HepG2 (cell line): ENCODE measurements around the gene ING5. TPM values are rescaled to one million over a fixed set of nuclear protein-coding genes. Genes with fewer than 3 reads are reported as not detected.
A peak's percentile ranks its signal among the peaks of the same experiment; 100 is the strongest.

Experiments
- CC2D1A ChIP-seq: sonication (generic); formaldehyde crosslinking; IDR thresholded peaks from 2 replicates; pipeline ENCODE4 v1.8.1; 2023; ENCODE audit warnings: mild to moderate bottlenecking, missing genetic modification reagents
- CREB1 ChIP-seq, 2 experiments: fragments of 450-650 bp in 1 of 2; IDR thresholded peaks; 2 replicates each; pipeline ENCODE4 v1.6.1; 2016 to 2017; ENCODE audit warnings: control low read depth in 1 of 2, mild to moderate bottlenecking in 1 of 2, missing compliant biosample characterization in 1 of 2, missing genetic modification characterization in 1 of 2
- IRF9 ChIP-seq: sonication (generic); formaldehyde crosslinking; IDR thresholded peaks from 2 replicates; pipeline ENCODE4 v1.8.0; 2022; ENCODE audit warnings: missing genetic modification reagents, mild to moderate bottlenecking, borderline replicate concordance
- KDM1A ChIP-seq: IDR thresholded peaks from 2 replicates; pipeline ENCODE4 v1.6.1; 2016; ENCODE audit warnings: missing compliant biosample characterization
- PATZ1 ChIP-seq: sonication (generic); formaldehyde crosslinking; IDR thresholded peaks from 2 replicates; pipeline ENCODE4 v1.4.0; 2020; ENCODE audit warnings: missing genetic modification reagents
- PAX8 ChIP-seq: sonication (generic); formaldehyde crosslinking; IDR thresholded peaks from 2 replicates; pipeline ENCODE4 v1.8.0; 2022; ENCODE audit warnings: mild to moderate bottlenecking, missing genetic modification reagents, borderline replicate concordance
- RXRA ChIP-seq: sonication (generic); formaldehyde crosslinking; IDR thresholded peaks from 2 replicates; pipeline ENCODE4 v1.5.1; 2020; ENCODE audit warnings: missing genetic modification reagents
- SAP130 ChIP-seq: IDR thresholded peaks from 2 replicates; pipeline ENCODE4 v1.6.1; 2016; ENCODE audit warnings: low read depth
- SMARCE1 ChIP-seq: fragments of 450-650 bp; IDR thresholded peaks from 2 replicates; pipeline ENCODE4 v1.6.1; 2017; ENCODE audit warnings: borderline replicate concordance
- TAF1 ChIP-seq: sonication (generic); formaldehyde crosslinking; IDR thresholded peaks from 2 replicates; pipeline ENCODE4 v1.4.0; 2020; ENCODE audit warnings: missing genetic modification reagents
- TBX2 ChIP-seq: sonication (generic); formaldehyde crosslinking; IDR thresholded peaks from 2 replicates; pipeline ENCODE4 v1.5.0; 2020; ENCODE audit warnings: missing genetic modification reagents, mild to moderate bottlenecking, borderline replicate concordance
- ZBED4 ChIP-seq: sonication (generic); formaldehyde crosslinking; IDR thresholded peaks from 2 replicates; pipeline ENCODE4 v1.4.0; 2020; ENCODE audit warnings: missing genetic modification reagents, borderline replicate concordance
- ZBTB4 ChIP-seq: sonication (generic); formaldehyde crosslinking; IDR thresholded peaks from 2 replicates; pipeline ENCODE4 v1.4.0; 2020; ENCODE audit warnings: missing genetic modification reagents, mild to moderate bottlenecking, borderline replicate concordance
- ZFP36L1 ChIP-seq: sonication (generic); formaldehyde crosslinking; IDR thresholded peaks from 2 replicates; pipeline ENCODE4 v1.8.0; 2022; ENCODE audit warnings: mild to moderate bottlenecking, missing genetic modification reagents, moderate library complexity
- ZFX ChIP-seq: sonication (generic); formaldehyde crosslinking; IDR thresholded peaks from 2 replicates; pipeline ENCODE4 v1.4.0; 2020; ENCODE audit warnings: mild to moderate bottlenecking, low read depth, missing genetic modification reagents, moderate library complexity
- ZNF326 ChIP-seq: sonication (generic); formaldehyde crosslinking; IDR thresholded peaks from 2 replicates; pipeline ENCODE4 v1.4.0; 2020; ENCODE audit warnings: missing genetic modification reagents, borderline replicate concordance
- ZNF335 ChIP-seq: sonication (generic); formaldehyde crosslinking; IDR thresholded peaks from 2 replicates; pipeline ENCODE4 v1.4.0; 2020; ENCODE audit warnings: missing genetic modification reagents
- ZNF773 ChIP-seq: sonication (generic); formaldehyde crosslinking; IDR thresholded peaks from 2 replicates; pipeline ENCODE4 v1.4.0; 2020; ENCODE audit warnings: missing genetic modification reagents, borderline replicate concordance
- ZSCAN22 ChIP-seq: sonication (generic); formaldehyde crosslinking; IDR thresholded peaks from 2 replicates; pipeline ENCODE4 v1.4.0; 2020; ENCODE audit warnings: mild to moderate bottlenecking, missing genetic modification reagents
- polyA plus RNA-seq, 8 experiments: library from polyadenylated mRNA; depleted of rRNA in 3 of 8; stranded (reverse) in 7 of 8; unstranded in 1 of 8; fragments of >200 nt; fragmentation: Illumina TruSeq in 4 of 8; extraction: Trizol in 4 of 8; gene quantifications; 2 replicates each; pipeline versions ENCODE4 v1.2.1 to v1.2.3, GENCODE V29; 2011 to 2016; ENCODE audit warnings: low read depth in 4 of 8, missing spikeins in 1 of 8, mixed read lengths in 1 of 8; ENCODE audit not compliant: insufficient read depth in 1 of 8
- total RNA-seq, 5 experiments: library from RNA; depleted of rRNA; stranded (reverse); fragments of >200 nt; fragmentation: Illumina TruSeq; extraction: Trizol; gene quantifications; 2 replicates each; pipeline ENCODE4 v1.2.3, GENCODE V29; 2016; ENCODE audit warnings: low read depth in 1 of 5

Gene ING5
- total and polyA plus RNA-seq, 2 of the 13 experiments (the other 11 are each of a cell fraction or from before 2014, with no cell fraction given): 61.9 to 71.9 TPM

- TF ChIP-seq ZBED4 (CRISPR knock-in tag) (0 out of 2 replicates have a peak, but pooled peaks have one; percentile 45), ZBTB4 (CRISPR knock-in tag) (peak; percentile 85; the same call in 1 of the 2 replicates), CC2D1A (CRISPR knock-in tag) (no peak), ZNF335 (CRISPR knock-in tag) (0 out of 2 replicates have a peak, but pooled peaks have one; percentile 58), TBX2 (CRISPR knock-in tag) (peak; percentile 62; the same call in 1 of the 2 replicates), PAX8 (no peak), SMARCE1 (no peak), ZSCAN22 (CRISPR knock-in tag) (no peak), CREB1 (IDR thresholded peaks at IDR 0.05) (no peak), CREB1 (CRISPR knock-in tag; IDR thresholded peaks at IDR 0.05) (no peak), ZFP36L1 (CRISPR knock-in tag) (no peak), ZFX (CRISPR knock-in tag) (peak; percentile 42; the same call in 1 of the 2 replicates), KDM1A (CRISPR knock-in tag) (no peak), RXRA (CRISPR knock-in tag) (peak; percentile 30; the same call in 1 of the 2 replicates), ZNF326 (no peak), ZNF773 (CRISPR knock-in tag) (no peak), TAF1 (CRISPR knock-in tag) (peak; percentile 28; the same call in 1 of the 2 replicates), IRF9 (peak; percentile 71; the same call in 1 of the 2 replicates), PATZ1 (no peak), SAP130 (peak; percentile 57; the same call in 1 of the 2 replicates)
Observed at GRCh38 chr2:241659150-241659739, 42.6 kb upstream of the ING5 start (continued).
